NCI-H2171 treated with DMSO at 0.1 percent for 48 hours (cell line): ENCODE measurements around the gene KRTAP5-9.
"Not testable (repeated sequence)": the region's sequence is repeated elsewhere in the genome, so short reads cannot be mapped to it uniquely, and the experiment has no call there.

Experiments
- DNase-seq: peaks from one replicate; lab custom pipeline; 2025; lab: John Stamatoyannopoulos, UW

Gene KRTAP5-9

DNA sequence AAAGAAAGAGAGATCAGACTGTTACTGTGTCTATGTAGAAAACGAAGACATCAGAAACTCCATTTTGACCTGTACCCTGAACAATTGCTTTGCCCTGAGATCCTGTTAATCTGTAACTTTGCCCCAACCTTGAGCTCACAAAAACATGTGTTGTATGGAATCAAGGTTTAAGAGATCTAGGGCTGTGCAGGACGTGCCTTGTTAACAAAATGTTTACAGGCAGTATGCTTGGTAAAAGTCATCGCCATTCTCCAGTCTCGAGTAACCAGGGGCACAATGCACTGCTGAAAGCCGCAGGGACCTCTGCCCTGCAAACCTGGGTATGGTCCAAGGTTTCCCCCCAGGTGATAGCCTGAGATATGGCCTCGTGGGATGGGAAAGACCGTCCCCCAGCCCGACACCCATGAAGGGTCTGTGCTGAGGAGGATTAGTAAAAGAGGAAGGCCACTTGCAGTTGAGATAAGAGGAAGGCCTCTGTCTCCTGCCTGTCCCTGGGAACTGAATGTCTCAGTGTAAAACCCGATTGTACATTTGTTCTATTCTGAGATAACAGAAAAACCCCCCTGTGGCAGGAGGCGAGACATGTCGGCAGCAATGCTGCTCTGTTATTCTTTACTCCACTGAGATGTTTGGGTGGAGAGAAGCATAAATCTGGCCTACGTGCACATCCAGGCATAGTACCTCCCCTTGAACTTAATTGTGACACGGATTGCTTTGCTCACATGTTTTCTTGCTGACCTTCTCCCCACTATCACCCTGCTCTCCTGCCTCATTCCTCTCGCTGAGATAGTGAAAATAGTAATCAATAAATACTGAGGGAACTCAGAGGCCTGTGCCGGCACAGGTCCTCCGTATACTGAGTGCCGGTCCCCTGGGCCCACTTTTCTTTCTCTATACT is 13.3 kb upstream of the KRTAP5-9 start:
- not testable (repeated sequence) for DNase-seq

DNA sequence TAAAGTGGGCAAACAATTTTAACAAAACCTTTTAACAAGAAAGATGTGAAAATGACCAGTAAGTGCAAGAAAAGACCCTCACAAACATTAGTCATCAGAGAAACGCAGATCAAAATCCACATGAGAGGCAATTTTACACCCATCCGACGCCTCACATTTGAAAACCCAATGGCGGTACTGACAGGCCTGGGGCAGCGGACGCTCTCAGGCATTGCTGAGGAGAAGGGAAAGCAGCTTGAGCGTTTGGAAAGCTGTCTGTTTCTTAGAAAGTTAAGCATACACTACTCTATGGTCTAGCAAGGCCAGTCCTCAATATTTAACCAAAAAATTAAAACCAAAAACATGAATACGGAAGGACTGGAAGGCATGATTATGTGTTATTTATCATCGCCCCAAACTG is 12.4 kb upstream of the KRTAP5-9 start:
- no peak for DNase-seq

DNA sequence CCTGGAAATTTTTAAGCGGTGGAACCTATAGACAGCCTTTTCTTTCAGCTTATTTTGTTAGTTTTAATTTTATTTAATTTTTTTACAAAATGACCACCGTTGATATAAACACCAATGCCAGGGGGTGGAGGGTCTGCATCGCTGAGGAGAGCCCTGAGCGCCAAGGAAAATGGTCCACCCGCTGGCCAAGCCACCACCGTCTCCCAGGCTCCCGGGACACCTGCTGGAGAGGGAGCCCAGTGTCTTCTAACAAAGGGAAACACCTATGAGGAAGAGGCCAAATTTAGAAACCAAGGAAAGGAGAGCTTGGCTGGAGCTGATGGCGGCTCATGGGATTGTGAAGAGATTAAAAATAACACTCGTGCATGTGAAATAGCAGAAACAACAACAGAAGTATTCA is 10.7 kb upstream of the KRTAP5-9 start:
- DNase-seq: no peak

DNA sequence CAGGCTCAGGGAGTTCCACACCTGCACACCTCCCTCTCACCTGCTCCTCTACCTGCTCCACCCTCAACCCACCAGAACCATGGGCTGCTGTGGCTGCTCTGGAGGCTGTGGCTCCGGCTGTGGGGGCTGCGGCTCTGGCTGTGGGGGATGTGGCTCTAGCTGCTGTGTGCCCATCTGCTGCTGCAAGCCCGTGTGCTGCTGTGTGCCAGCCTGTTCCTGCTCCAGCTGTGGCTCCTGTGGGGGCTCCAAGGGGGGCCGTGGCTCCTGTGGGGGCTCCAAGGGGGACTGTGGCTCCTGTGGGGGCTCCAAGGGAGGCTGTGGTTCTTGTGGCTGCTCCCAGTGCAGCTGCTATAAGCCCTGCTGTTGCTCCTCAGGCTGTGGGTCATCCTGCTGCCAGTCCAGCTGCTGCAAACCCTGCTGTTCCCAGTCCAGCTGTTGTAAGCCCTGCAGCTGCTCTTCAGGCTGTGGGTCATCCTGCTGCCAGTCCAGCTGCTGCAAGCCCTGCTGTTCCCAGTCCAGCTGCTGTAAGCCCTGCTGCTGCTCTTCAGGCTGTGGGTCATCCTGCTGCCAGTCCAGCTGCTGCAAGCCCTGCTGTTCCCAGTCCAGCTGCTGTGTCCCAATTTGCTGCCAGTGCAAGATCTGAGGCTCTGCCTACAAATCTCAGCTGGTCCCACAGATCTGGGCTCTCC is 10.1 kb upstream of the KRTAP5-9 start, which contains the start of gene KRTAP5-8:
KRTAP5-8 (plus strand) TSS at position 49 of the 689 bp plus-strand sequence; CDS start at position 80, 31 bp downstream.
- DNase-seq: not testable (repeated sequence)

DNA sequence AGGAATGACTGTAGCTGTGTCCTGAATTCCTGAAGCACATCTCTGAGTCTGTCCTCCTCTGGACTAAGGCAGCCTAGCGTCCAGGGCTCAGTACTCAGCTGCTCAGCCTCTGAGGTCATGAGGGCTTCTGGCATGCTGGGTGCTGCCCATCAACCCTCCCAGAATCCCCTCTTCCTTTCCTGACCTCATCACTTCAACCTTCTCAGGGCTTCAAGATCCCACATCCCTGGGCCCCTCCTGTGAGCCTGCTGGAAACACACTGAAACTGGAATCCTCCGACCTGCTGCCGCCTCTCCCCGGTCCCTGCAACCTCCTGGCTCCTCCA is 9.6 kb upstream of the KRTAP5-9 start:
- DNase-seq: no peak

DNA sequence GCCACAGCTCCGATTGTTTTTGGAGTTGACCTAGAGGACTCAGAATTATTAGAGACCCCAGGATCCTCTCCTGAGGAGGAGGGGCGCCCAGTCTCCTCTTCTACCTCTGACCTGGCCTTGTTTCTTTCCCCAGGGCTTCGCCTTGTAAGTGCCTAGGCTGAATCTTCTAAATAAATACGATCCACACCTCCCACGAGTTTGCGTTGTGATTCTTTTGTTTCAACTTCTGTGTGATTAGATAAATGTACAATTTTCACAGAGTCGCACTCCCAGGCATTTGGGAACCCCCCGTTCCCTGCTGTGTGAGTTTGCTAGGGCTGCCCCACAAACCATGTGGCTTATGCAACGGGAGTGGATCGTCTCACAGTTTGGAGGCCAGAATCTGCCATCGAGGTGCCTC is 9.2 kb upstream of the KRTAP5-9 start:
- no peak for DNase-seq

DNA sequence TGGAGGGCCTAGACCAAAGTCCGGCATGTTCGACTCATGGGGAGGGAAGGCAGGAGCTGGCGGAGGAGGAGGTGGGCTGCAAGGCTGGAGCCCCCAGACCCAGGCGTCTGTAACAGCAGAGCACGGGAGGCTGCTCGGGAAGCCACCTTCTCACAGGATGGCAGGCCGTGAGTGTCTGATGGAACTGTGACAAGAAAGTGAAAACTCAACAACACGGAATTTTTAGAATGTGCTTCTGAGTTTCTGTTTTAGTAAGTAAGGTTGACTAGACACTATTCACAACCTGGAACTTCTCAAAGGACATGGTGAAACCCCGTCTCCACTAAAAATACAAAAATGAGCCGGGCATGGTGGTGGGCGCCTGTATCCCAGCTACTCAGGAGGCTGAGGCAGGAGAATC is 8.2 kb upstream of the KRTAP5-9 start:
- DNase-seq: not testable (repeated sequence)

DNA sequence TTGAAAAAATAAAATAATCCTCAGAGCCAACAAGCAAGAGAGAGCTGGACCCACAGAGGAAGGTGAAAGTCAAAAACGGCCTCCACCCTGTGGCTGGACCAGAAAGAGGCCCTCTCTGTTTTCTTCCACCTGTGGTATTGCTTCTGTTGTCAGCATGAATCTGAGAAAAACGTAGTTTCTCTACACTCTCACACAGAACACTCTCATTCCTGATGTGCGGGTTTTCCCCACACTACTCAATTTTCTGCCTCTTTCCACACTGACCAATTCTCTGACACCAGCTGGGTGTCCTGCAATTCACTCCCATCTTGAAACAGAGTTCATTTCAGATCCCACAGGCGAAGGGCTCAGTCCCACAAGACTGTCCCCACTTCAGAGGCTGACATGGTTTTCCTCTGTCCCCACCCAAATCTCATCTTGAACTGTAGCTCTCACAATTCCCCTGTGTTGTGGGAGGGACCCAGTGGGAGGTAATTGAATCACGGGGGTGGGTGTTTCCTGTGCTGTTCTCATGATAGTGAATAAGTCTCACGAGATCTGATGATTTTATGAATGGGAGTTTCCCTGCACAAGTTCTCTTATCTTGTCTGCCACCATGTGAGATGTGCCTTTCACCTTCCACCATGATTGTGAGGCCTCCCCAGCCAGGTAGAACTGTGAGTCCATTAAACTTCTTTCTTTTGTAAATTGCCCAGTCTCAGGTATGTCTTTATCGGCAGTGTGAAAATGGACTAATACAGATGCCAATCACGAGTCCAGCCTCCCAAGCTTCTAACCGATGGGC is 7.5 kb upstream of the KRTAP5-9 start:
- DNase-seq: not testable (repeated sequence)

DNA sequence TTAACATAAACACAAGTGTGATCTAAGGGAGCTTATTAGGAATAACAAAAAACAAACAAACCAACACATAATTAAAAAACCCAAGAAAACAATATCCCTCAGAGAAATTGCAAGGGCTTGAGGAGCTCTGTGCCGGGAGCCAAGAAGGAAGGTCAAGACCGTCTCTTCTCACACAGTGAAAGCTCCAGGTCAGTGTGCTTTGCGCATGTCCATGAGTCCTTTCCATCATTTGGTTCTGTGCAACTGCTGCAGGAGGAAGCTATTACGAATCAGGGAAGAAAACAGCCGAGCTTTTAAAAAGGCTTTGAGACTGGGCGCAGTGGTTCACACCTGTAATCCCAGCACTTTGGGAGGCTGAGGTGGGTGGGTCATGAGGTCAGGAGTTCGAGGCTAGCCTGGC is 5.8 kb upstream of the KRTAP5-9 start:
- no peak for DNase-seq

DNA sequence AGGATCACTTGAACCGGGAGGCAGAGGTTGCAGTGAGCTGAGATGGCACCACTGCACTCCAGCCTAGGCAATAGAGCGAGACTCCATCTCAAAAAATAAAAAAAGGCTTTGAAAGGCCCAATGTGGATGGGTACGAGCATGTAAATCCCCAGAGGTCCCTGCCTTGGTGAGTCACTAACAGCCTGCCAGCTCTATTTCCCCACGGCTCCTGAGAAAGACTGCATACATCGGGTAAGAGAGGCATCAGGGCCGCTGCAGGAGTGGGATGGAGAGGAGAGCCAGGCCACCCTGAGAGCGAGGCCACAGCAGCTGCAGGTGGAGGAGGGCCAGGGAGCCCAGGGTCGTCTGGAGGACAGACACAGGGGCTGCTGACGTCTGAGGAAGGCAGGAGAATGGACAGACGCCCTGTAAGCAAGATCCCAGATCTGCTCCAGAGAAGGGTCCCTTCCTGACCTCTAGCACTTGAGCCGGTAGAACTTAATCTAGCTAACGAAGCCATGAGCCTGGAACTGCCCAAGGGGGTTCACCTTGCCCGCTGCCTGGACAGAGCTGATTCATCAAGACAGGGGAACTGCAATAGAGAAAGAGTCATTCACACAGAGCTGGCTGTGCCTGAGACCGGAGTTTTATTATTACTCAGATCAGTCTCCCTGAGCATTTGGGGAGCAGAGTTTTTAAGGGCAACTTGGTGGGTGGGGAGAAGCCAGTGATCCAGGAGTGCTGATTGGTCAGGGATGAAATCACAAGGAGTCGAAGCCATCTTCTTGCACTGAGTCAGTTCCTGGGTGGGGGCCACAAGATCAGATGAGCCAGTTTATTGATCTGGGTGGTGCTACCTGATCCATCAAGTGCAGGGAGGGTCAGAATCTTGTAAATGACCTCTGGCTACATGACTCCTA is 5.1 kb upstream of the KRTAP5-9 start:
- no peak for DNase-seq

DNA sequence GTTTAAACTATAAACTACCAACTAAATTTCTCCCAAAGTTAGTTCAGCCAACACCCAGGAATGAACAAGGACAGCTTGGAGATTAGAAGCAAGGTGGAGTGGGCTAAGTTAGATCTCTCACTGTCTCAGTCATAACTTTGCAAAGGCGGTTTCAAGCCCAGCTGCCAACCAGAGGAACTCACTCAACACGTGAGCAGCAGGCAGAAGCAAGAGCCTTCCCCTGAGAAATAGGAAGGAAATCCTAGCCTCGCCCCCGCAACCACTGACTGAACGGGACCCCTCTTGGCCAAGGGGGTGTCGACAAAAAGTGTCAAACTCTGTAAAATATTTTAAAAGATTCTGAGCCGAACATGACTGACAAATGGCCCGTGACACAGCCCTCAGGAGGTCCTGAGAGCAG is 4.4 kb upstream of the KRTAP5-9 start:
- DNase-seq: no peak

DNA sequence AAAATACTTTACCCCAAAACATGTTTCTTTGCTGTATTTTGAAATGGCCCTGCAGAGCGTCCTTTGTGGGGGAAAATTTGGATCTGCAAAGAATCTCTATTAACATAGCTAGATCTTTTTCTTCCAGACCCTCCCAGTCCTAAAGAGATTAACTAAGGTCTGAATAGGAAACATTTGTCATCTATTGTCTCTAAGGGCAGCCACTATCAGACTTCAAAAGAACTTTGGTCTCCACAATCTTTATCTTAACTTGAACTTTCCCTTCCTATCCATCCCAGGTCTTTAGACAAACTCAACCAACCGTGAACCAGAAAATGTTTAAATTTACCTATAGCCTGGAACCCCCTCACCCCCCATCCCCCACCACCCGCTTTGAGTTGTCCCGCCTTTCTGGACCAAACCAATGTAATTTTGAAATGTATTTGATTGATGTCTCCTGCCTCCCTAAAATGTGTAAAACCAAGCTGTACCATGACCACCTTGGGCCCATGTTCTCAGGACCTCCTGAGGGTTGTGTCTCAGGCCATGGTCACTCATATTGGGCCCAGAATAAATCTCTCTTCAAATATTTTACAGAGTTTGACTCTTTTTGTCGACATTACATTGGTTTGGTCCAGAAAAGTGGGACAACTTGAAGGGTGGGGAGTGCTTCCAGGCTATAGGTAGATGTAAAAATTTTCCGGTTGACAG is 3.5 kb upstream of the KRTAP5-9 start:
- DNase-seq: no peak

DNA sequence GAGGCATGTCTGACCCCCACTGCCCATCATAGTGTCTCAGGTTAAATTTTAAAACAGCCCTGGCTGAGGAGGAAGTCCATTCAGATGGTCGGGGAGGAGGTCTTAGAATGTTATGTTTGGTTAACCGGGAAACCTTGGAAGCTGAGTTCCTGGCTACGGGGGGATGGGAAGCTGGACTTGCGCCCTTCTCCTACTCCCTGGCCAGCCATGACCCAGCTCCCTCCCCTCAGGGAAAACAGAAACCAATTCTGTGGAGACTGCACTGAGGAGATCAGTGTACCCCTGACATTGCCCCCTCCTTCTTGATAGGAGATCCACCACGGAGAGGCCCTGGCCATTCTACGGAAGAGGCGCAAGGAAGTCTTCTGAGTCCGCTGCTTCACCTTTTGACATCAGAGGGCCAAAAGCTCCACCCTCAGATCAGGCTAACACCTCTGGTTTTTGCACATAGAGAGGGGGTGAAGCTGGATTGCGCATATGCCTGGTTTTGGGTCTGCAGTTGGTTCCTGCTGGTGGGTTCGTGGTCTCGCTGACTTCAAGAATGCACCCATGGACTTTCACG is 2.7 kb upstream of the KRTAP5-9 start:
- no peak for DNase-seq

DNA sequence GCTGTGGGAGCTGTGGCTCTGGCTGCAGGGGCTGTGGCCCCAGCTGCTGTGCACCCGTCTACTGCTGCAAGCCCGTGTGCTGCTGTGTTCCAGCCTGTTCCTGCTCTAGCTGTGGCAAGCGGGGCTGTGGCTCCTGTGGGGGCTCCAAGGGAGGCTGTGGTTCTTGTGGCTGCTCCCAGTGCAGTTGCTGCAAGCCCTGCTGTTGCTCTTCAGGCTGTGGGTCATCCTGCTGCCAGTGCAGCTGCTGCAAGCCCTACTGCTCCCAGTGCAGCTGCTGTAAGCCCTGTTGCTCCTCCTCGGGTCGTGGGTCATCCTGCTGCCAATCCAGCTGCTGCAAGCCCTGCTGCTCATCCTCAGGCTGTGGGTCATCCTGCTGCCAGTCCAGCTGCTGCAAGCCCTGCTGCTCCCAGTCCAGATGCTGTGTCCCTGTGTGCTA is 514 bp downstream of the KRTAP5-9 start:
- no peak for DNase-seq

DNA sequence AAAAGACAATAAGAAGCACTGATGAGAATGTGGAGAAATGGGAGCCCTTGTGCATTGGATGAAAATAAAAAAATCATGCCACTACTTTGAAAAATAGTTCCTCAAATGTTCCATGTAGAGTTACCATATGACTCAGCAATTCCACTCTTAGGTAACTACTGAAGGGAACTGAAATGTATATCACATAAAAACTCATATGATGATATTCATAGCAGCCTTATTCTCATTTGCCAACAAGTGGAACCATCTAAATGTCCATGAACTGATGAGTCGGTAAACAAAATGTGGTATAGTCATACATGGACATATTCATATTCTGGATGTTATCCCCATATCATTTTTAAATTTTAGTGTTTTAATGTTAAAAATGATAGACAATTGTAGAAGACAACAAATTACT is 3.5 kb downstream of the KRTAP5-9 start:
- DNase-seq: no peak

DNA sequence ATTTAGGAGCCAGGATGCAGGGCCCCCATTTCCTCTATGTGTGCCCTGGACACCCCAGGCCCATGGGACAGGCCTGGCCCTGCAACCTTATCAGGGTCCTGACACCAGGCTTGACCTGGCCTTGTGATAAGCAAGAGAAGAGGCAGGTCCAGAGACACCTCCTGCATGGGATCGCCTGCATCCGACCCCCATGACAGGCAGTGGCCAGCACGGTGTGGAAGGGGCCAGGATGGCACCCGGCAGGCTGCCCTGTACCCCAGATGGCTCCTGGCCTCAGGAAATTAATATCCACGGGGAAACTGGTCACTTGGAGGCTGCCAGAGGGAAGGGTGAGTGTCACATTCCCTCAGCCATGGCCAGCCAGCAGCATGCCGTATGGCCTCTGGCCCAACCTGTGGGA is 6.8 kb downstream of the KRTAP5-9 start:
- no peak for DNase-seq

DNA sequence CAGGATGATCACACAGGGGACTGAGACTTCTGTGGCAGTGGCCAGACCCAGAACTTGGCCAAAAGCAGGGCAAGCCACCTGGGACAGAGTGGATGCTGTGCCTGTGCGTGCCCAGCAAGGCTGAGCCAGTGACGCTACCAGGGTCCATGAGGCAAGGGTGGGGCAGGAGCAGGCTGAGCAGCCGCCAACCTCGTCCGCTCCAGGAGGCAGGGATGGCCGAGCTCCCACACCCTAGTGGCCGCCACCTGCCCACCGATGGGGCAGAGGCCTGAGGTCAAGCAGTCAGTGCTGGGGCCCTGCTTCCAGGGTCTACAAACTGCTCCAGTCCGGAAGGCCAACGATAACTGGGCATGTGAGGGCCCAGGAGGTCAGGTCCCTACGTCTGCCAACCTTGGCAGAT is 7.3 kb downstream of the KRTAP5-9 start:
- no peak for DNase-seq

DNA sequence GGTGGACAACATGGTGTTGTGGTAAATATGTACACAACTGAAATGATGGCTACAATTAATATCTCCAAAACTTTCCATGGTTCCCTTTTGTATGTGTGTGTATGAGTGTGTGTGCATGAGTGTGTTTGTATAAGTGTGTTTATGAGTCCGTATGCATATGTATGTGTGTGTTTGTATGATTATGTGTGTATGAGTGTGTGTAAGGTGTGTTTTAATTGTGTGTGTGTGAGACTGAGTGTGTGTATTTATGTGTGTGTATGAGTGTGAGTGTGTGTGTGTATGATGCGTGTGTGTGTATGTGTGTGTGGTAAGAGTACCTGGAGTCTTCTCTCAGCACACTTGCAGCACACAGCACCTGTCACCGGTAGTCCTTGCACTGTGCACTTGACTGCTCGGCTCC is 7.8 kb downstream of the KRTAP5-9 start:
- DNase-seq: no peak

DNA sequence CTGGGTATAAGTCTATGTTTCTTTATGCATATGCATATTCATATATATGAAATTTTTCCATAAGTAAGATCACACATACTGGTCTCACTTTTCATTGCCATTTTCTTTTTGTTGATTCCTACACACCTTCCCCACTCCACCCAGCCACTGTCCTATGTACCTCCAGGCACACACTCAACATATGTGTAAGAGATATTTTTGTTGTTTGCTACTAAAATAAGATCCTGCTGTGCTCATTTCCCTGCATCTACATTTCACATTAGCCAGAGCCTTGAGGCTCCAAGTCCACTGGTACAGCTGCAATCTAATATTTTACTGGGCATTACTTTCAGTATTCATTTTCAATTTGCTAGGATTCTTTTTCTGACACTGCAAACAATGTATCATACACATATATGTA is 9.0 kb downstream of the KRTAP5-9 start:
- DNase-seq: no peak

DNA sequence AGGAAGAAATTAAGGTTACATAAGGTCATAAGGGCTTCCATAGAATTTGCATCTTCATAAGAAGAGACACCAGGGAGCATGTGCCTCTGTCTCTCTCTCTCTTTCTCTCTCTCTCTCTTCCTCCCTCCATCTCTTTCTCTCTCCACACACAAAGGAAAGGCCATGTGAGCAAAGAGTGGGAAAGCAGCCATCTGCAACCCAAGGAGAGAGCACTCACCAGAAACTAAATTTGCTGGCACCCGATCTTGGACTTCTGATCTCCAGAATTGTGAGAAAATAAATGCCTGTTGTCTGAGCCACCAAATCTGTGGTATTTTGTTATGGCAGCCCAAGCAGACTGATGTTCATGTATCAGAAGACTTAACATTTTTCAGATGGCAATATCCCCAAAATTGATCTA is 10.8 kb downstream of the KRTAP5-9 start:
- no peak for DNase-seq

DNA sequence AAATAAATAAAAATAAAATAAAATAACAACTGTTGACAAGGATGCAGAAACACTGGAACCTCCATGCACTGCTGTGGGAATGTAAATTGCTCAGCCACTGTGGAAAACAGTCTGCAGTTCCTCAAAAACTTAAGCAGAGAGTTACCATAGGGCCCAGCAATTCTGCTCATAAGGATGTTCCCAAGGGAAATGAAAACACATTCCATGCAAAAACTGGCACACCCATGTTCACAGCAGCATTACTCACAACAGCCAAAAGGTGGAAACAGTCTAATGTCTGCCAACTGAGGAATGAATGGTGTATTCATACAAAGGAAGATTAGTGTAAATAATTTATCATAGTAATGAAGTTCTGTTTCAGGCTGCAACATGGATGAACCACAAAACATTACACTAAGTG is 13.9 kb downstream of the KRTAP5-9 start:
- no peak for DNase-seq
